ENCODE data around the gene TBCB.
A peak's percentile ranks its signal among the peaks of the same experiment; 100 is the strongest.
"Not testable (repeated sequence)": the region's sequence is repeated elsewhere in the genome, so short reads cannot be mapped to it uniquely, and the experiment has no call there.

Gene TBCB

DNA sequence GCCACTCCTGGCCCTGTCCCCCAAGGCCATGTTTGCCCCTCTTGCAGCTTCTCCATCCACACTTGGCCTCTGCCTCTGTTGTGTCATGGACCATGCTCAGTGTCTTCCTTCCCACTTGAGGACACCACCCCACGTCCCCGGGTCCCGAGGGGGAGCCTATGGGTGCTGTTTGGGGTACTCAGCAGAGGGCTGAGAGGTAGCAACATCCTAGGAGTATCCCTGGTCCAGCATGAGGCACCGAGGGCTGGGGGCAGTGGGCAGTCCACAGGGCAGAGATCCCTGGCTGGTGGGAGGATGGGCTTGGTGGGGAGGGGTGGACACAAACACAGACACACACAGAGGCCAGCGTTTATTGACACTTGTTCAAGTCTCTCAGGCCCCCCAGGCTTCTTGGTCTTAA is 35.3 kb downstream of the TBCB start:
- H3K27me3 ChIP-seq (ENCODE audit: insufficient read depth, low read length): no peaks in the 10 kb centered on the region
- peaks cover 2% of the 10 kb centered on the region for H3K4me1 ChIP-seq (ENCODE audit: control insufficient read depth, insufficient read depth, low read length, unreplicated experiment)
- H2AFZ ChIP-seq (ENCODE audit: low read length, unreplicated experiment): no peak overlapping the region
- no peak overlapping the region for H3K4me3 ChIP-seq (ENCODE audit: low read depth, low read length)
- no peaks in the 10 kb centered on the region for H3K79me2 ChIP-seq (ENCODE audit: control insufficient read depth, insufficient read depth, low read length, unreplicated experiment)
- H3K27ac ChIP-seq (ENCODE audit: low read depth, low read length): no peak overlapping the region
- H3K36me3 ChIP-seq (ENCODE audit: insufficient read depth, low read length): no peaks in the 10 kb centered on the region; the same call in 1 of the 2 replicates

DNA sequence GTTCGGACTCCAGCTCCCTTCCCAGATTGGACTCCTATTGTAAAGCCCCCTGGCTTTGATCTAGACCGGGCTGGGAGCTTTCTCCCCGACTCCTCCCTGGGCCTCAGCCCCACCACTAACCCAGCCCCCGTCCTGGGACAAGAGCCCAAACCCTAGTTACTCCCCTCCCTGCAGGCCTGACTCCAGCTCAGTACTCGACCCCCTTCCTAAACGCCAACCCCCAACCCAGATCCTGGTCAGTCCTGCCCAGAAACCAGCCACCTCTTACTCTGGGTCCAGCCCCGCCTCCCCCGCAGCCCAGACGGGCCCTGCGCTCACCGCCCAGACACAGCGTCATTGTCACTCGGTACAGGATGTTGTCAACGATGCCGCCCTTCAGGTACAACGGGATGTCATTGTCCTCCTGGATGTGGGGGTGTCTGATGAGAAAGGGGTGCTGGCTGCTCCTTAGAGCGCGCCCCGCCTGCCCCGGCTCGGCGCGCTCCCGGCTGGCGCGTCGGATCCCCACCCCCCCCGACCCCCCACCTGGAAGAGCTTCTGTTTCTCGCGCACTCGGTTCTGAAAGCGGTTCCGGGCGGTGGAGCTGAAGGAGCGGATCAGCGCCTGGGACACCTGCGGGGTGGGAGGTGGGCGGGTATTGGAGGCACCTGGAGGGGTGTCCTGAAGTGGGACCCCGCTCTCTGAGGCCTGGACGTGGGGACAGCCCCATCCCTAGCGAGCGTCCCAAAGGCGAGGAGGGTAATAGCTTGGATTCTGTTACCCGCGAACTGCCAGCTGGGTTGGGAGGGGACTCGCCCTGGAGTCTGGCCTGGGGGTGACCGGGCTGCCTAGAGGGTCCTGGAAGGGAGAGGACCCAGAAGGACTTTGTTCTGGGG is 36.1 kb downstream of the TBCB start:
- Histone ChIP-seq H3K4me3 (ENCODE audit: low read depth, low read length) (peak overlapping the region; percentile 61), H3K27ac (ENCODE audit: low read depth, low read length) (no peak overlapping the region), H2AFZ (ENCODE audit: low read length, unreplicated experiment) (no peak overlapping the region), H3K79me2 (ENCODE audit: control insufficient read depth, insufficient read depth, low read length, unreplicated experiment) (no peaks in the 10 kb centered on the region), H3K36me3 (ENCODE audit: insufficient read depth, low read length) (no peaks in the 10 kb centered on the region), H3K4me1 (ENCODE audit: control insufficient read depth, insufficient read depth, low read length, unreplicated experiment) (peaks cover 2% of the 10 kb centered on the region), H3K27me3 (ENCODE audit: insufficient read depth, low read length) (no peaks in the 10 kb centered on the region)

DNA sequence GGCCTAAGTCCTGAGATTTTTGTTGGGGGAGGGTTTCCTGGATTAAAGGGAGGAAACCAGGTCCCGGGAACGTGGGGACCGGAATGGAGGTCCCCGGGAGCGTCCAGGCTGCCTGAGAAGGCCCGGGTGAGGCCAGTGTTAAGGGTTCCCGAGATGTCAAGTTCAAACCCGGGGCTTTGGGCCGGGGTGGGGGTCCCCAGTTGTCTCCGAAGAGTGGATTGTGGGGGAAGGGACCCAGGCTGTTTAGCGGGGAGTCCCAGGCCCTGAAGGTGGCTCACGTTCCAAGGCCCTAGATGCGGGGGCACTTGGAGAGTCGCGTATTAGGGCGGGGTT is 36.7 kb downstream of the TBCB start:
- no peak overlapping the region for H2AFZ ChIP-seq (ENCODE audit: low read length, unreplicated experiment)
- peak overlapping the region; percentile 61 for H3K4me3 ChIP-seq (ENCODE audit: low read depth, low read length)

DNA sequence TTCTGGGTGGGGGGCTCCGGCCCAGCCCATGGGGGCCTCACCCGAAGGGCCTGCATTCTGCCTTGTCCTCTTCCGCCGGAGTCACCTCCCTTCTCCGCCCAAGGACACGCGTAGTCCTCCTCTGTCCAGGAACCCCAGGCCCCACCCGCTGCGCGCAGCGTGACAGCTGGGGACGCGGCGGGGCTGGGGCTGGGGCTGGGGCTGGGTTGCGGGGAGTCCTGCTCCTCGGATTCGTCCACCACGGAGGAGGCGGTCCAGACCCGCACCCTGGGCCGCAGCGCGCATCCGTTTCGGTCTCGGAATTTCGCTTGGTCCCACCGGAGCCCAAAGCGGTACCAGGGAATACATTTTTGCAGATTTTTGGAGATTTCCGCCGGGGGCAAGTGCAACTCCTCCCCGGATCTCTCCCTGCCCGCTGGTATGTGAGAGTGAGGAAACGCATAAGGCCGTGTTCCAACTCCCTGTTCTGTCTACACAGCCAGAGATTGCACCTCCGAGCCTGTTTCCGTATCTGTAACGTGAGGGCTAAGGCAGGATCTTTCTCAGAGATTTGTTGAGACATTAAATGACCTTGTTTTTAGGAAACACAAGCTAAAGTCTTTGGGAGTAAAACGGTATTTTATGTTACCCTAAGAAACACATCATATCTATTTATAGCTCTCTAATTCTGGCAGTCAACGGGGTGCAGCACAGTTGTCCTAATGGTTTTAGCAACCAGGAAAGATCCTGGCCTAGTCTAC is 37.3 kb downstream of the TBCB start, which contains the start of gene COX7A1:
COX7A1 (minus strand) TSS at position 96 of the 740 bp plus-strand sequence; CDS start at position 56, 40 bp downstream.
- H3K27ac ChIP-seq (ENCODE audit: low read depth, low read length): no peak within 1 kb of the TSS
- no peaks in the 10 kb centered on the region for H3K36me3 ChIP-seq (ENCODE audit: insufficient read depth, low read length)
- H2AFZ ChIP-seq (ENCODE audit: low read length, unreplicated experiment): no peak within 1 kb of the TSS
- no peaks in the 10 kb centered on the region for H3K27me3 ChIP-seq (ENCODE audit: insufficient read depth, low read length)
- peak within 1 kb of the TSS; percentile 61 for H3K4me3 ChIP-seq (ENCODE audit: low read depth, low read length)
- H3K4me1 ChIP-seq (ENCODE audit: control insufficient read depth, insufficient read depth, low read length, unreplicated experiment): peaks cover 2% of the 10 kb centered on the region
- H3K79me2 ChIP-seq (ENCODE audit: control insufficient read depth, insufficient read depth, low read length, unreplicated experiment): no peaks in the 10 kb centered on the region

More for the DNA sequence above, 36.7 kb downstream of the TBCB start:
- Histone ChIP-seq H3K79me2 (ENCODE audit: control insufficient read depth, insufficient read depth, low read length, unreplicated experiment) (no peaks in the 10 kb centered on the region), H3K27ac (ENCODE audit: low read depth, low read length) (no peak overlapping the region), H3K36me3 (ENCODE audit: insufficient read depth, low read length) (no peaks in the 10 kb centered on the region), H3K4me1 (ENCODE audit: control insufficient read depth, insufficient read depth, low read length, unreplicated experiment) (peaks cover 2% of the 10 kb centered on the region), H3K27me3 (ENCODE audit: insufficient read depth, low read length) (no peaks in the 10 kb centered on the region)

DNA sequence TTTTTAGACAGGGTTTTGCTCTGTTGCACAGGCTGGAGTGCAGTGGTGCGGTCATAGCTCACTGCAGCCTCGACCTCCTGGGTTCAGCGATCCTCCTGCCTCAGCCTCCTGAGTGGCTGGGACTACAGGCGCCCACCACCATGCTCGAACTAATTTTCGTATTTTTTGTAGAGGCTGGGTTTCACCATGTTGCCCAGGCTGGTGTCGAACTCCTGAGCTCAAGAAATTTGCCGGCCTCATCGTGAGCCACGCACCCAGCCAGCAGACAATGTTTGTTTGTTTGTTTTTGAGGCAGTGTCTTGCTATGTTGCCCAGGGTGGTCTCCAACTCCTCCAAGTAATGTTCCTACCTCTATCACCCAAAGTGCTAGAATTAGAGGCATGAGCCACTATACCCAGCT is 37.9 kb downstream of the TBCB start:
- Histone ChIP-seq H3K4me3 (ENCODE audit: low read depth, low read length) (no peak overlapping the region), H3K27me3 (ENCODE audit: insufficient read depth, low read length) (no peaks in the 10 kb centered on the region), H3K36me3 (ENCODE audit: insufficient read depth, low read length) (no peaks in the 10 kb centered on the region), H3K79me2 (ENCODE audit: control insufficient read depth, insufficient read depth, low read length, unreplicated experiment) (no peaks in the 10 kb centered on the region), H3K27ac (ENCODE audit: low read depth, low read length) (no peak overlapping the region), H3K4me1 (ENCODE audit: control insufficient read depth, insufficient read depth, low read length, unreplicated experiment) (peaks cover 2% of the 10 kb centered on the region), H2AFZ (ENCODE audit: low read length, unreplicated experiment) (no peak overlapping the region)

DNA sequence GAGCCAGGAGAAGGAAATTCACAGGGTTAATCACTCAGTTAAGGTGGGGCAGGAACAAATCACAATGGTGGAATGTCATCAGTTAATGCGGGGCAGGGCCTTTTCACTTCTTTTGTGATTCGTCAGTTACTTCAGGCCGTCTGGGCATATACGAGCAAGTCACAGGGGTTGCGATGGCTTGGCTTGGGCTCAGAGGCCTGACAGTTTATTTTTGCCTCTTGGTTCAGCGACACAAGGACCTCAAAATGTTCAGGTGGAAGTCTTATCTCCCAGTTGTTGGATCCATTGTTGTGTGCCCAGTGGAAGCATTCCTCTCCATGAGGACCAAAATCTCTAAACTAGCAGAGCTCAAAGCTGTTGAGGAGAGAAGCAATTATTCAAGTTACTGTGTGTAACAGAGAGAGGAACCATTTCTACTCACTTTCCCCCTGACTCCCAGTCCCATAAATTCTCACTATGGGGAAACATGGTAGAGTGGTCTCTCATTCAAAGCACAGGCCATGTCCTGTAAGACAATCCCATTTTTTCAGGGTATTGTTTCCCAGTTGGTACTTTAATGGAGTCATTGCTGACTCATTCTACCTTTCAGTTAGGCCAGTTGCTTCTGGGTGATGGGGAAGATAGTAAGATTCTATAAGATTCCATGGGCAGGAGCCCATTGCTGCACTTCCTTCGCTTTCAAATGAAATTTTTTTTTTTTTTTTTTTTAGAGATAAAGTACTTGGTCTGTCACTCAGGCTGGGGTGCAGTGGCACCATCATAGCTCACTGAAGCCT is 45.7 kb downstream of the TBCB start:
- Histone ChIP-seq H3K27me3 (ENCODE audit: insufficient read depth, low read length) (no peaks in the 10 kb centered on the region), H3K27ac (ENCODE audit: low read depth, low read length) (no peak overlapping the region), H2AFZ (ENCODE audit: low read length, unreplicated experiment) (no peak overlapping the region), H3K79me2 (ENCODE audit: control insufficient read depth, insufficient read depth, low read length, unreplicated experiment) (no peaks in the 10 kb centered on the region), H3K36me3 (ENCODE audit: insufficient read depth, low read length) (no peaks in the 10 kb centered on the region), H3K4me1 (ENCODE audit: control insufficient read depth, insufficient read depth, low read length, unreplicated experiment) (no peaks in the 10 kb centered on the region), H3K4me3 (ENCODE audit: low read depth, low read length) (no peak overlapping the region)

DNA sequence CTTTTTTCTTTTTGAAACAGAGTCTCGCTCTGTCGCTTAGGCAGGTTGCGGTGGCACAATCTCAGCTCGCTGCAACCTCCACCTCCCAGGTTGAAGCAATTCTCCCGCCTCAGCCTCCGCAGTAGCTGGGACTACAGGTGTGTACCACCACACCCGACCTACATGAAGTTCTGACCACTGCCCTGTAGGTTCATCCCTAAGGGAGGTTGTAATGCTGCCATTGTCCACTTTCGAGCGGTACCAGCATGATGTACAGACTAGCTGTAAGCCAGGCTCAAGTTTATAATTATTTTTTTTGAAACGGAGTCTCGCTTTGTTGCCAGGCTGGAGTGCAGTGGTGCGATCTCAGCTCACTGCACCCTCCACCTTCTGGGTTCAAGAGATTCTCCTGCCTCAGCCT is 48.5 kb downstream of the TBCB start:
- no peak overlapping the region for H2AFZ ChIP-seq (ENCODE audit: low read length, unreplicated experiment)
- no peak overlapping the region for H3K27ac ChIP-seq (ENCODE audit: low read depth, low read length)
- no peak overlapping the region for H3K4me3 ChIP-seq (ENCODE audit: low read depth, low read length)
- H3K36me3 ChIP-seq (ENCODE audit: insufficient read depth, low read length): no peaks in the 10 kb centered on the region
- H3K4me1 ChIP-seq (ENCODE audit: control insufficient read depth, insufficient read depth, low read length, unreplicated experiment): no peaks in the 10 kb centered on the region
- no peaks in the 10 kb centered on the region for H3K27me3 ChIP-seq (ENCODE audit: insufficient read depth, low read length)
- no peaks in the 10 kb centered on the region for H3K79me2 ChIP-seq (ENCODE audit: control insufficient read depth, insufficient read depth, low read length, unreplicated experiment)

DNA sequence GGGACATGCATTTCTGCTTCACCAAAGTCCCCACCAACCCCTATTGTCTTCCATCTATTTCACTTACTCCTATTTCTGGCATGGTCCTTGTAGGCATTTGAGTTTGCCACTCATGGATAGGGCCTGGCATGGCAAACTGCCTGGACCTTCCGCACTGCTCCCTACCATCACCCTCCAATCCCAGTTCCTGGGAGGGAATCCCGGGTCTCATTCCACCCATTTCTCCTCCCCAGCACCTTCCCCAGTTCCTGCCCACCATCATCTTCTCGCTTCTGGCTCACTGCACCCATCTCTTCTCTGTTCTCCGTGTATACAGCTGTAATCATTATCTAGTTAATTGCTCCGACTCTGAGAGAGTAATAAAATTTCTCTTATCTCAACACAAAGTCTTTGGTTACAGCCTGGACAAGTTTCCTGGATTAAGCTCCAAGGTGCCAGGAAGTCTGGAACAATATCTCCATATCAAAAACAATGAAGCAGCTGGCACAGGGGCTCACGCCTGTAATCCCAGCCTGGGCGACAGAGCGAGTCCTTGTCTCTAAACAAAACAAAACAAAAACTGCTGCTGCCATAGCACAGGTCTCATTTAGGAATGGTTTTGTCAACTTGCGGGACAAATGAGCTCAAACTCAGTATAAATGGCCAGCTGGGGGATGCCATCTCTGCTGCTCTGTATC is 54.0 kb downstream of the TBCB start:
- no peaks in the 10 kb centered on the region for H3K79me2 ChIP-seq (ENCODE audit: control insufficient read depth, insufficient read depth, low read length, unreplicated experiment)
- no peak overlapping the region for H3K4me3 ChIP-seq (ENCODE audit: low read depth, low read length)
- no peaks in the 10 kb centered on the region for H3K4me1 ChIP-seq (ENCODE audit: control insufficient read depth, insufficient read depth, low read length, unreplicated experiment)
- no peak overlapping the region for H3K27ac ChIP-seq (ENCODE audit: low read depth, low read length)
- H3K36me3 ChIP-seq (ENCODE audit: insufficient read depth, low read length): no peaks in the 10 kb centered on the region
- H2AFZ ChIP-seq (ENCODE audit: low read length, unreplicated experiment): no peak overlapping the region
- H3K27me3 ChIP-seq (ENCODE audit: insufficient read depth, low read length): no peaks in the 10 kb centered on the region

DNA sequence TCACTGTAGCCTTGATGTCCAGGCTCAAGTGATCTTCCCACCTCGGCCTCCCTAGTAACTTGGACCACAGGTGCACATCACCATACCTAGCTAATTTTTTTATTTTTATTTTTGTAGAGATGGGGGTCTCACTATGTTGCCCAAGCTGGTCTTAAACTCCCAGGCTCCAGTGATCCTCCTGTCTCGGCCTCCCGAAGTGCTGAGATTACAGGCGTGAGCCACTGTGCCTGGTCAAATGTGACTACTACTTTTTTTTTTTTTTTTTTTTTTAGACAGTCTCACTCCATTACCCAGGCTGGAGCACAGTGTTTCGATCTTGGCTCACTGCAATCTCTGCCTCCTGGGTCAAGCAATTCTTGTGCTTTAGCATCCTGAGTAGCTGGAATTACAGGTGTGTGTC is 57.6 kb downstream of the TBCB start:
- Histone ChIP-seq H3K36me3 (ENCODE audit: insufficient read depth, low read length) (no peaks in the 10 kb centered on the region), H2AFZ (ENCODE audit: low read length, unreplicated experiment) (no peak overlapping the region)

DNA sequence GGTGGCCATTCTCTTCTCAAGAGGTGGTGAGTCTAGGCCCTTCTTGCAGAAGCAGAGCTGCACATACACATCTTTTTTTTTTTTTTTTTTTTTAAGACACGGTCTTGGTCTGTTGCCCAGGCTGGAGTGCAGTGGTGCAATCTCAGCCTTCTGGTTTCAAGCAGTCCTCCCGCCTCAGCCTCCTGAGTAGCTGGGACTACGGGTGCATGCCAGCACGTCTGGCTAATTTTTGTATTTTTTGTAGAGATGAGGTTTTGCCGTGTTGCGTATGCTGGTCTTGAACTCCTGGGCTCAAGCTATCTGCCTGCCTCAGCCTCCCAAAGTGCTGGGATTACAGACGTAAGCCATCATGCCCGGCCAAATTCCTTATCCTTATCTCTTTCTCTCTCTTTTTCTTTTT is 58.6 kb downstream of the TBCB start:
- not testable (repeated sequence) for H3K4me3 ChIP-seq (ENCODE audit: low read depth, low read length); H2AFZ ChIP-seq (ENCODE audit: low read length, unreplicated experiment); H3K36me3 ChIP-seq (ENCODE audit: insufficient read depth, low read length); H3K79me2 ChIP-seq (ENCODE audit: control insufficient read depth, insufficient read depth, low read length, unreplicated experiment); H3K4me1 ChIP-seq (ENCODE audit: control insufficient read depth, insufficient read depth, low read length, unreplicated experiment); H3K27me3 ChIP-seq (ENCODE audit: insufficient read depth, low read length); H3K27ac ChIP-seq (ENCODE audit: low read depth, low read length)

More for the DNA sequence above, 57.6 kb downstream of the TBCB start:
- no peaks in the 10 kb centered on the region for H3K27me3 ChIP-seq (ENCODE audit: insufficient read depth, low read length)
- H3K79me2 ChIP-seq (ENCODE audit: control insufficient read depth, insufficient read depth, low read length, unreplicated experiment): no peaks in the 10 kb centered on the region
- no peak overlapping the region for H3K4me3 ChIP-seq (ENCODE audit: low read depth, low read length)
- H3K4me1 ChIP-seq (ENCODE audit: control insufficient read depth, insufficient read depth, low read length, unreplicated experiment): no peaks in the 10 kb centered on the region
- no peak overlapping the region for H3K27ac ChIP-seq (ENCODE audit: low read depth, low read length)

Measured in ACC112 (cell line).